ENCODE data around the gene CHEK1. TPM values are rescaled to one million over a fixed set of nuclear protein-coding genes. Genes with fewer than 3 reads are reported as not detected.

CHEK1 gene
- total and polyA plus RNA-seq, 8 donors, result 14.4 to 31.4 (median 20.2) TPM

DNA sequence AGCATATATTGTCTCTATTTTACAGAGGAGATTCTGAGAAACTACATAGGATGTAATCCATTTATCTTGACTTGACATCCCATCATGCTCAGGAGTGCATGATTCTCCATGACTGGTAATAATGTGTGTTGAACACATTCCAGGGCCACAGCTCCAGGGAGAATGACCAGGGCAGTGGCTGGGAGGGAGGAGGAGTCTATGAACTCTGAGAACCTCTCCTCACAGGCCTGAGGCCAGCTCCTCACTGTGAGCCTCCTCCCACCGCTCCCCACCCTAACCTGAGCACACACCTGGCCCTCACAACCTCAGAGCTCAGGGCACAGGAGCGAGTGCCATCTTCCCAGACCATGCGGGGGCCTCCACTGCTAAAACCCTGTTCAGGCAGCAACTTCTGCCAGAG lies 63.7 kb downstream of the CHEK1 start:
- Histone ChIP-seq H3K9me3 (no peaks in the 10 kb centered on the region), H3K4me3 (no peak overlapping the region), H3K36me3 (no peaks in the 10 kb centered on the region), H3K27ac (no peak overlapping the region), H3K27me3 (no peaks in the 10 kb centered on the region), H3K4me1 (no peaks in the 10 kb centered on the region)
- TF ChIP-seq, protein P1, sequence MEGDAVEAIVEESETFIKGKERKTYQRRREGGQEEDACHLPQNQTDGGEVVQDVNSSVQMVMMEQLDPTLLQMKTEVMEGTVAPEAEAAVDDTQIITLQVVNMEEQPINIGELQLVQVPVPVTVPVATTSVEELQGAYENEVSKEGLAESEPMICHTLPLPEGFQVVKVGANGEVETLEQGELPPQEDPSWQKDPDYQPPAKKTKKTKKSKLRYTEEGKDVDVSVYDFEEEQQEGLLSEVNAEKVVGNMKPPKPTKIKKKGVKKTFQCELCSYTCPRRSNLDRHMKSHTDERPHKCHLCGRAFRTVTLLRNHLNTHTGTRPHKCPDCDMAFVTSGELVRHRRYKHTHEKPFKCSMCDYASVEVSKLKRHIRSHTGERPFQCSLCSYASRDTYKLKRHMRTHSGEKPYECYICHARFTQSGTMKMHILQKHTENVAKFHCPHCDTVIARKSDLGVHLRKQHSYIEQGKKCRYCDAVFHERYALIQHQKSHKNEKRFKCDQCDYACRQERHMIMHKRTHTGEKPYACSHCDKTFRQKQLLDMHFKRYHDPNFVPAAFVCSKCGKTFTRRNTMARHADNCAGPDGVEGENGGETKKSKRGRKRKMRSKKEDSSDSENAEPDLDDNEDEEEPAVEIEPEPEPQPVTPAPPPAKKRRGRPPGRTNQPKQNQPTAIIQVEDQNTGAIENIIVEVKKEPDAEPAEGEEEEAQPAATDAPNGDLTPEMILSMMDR (IDR thresholded peaks at IDR 0.05), result no peak
- DNase-seq (no peak), ATAC-seq (no peak)
- intact Hi-C loops (cut with DNase I), result no loop called here

DNA sequence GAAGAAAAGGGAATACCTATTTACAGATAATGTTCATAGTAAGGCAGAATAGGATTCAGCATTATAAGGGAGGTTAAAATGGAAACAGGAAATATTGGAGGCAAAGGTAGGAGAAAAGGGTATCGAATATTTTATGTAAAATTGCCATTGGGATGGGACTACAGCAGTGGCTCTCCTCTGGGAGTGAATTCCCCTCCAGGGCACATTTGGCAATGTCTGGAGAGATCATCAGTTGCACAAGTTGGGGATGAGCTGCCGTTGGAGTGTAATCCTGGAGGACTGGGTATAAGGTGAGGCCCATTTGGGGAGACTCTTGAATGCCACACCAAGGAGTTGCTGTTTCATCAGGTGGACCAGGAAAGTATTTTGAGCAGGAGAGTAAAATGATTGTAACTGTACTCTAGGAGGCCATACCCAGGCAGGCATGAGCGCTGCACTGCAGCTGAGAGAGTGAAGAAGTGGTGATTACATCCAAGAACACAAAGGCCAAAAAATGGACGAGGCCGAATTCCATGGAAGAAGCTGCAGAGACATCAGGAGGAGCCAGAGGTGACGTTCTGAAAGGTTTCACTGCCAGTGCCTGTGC lies 64.4 kb downstream of the CHEK1 start:
- TF ChIP-seq, protein P1 (IDR thresholded peaks at IDR 0.05), result no peak
- no peaks in the 10 kb centered on the region for H3K4me1 ChIP-seq
- H3K27me3 ChIP-seq, result no peaks in the 10 kb centered on the region
- no peak overlapping the region for H3K4me3 ChIP-seq
- ATAC-seq (no peak), DNase-seq (no peak)
- H3K9me3 ChIP-seq, result no peaks in the 10 kb centered on the region
- intact Hi-C loops (cut with DNase I), result no loop called here
- no peaks in the 10 kb centered on the region for H3K36me3 ChIP-seq
- no peak overlapping the region for H3K27ac ChIP-seq

DNA sequence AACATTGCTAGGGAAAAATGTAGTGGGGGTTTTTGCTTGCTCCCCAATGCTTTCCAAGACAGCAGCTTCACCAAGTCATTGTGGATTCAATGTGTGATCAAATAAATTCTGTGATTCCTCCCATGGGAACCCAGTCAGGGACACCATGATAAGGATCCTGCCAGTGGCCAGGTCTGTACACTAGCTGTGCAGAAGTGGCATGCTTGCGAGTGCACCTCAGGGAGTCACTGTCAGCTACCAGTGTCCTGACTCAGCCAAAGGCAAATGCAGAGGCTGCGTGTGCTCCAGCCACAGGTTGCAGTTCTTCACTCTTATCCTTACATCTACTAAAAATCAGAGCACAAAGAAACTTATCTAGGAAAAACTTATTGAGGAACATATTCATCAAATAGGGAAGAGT lies 65.0 kb downstream of the CHEK1 start:
- TF ChIP-seq, protein P1 (IDR thresholded peaks at IDR 0.05), result no peak
- Histone ChIP-seq H3K36me3 (no peaks in the 10 kb centered on the region), H3K9me3 (no peaks in the 10 kb centered on the region), H3K27ac (no peak overlapping the region), H3K27me3 (no peaks in the 10 kb centered on the region), H3K4me3 (no peak overlapping the region), H3K4me1 (no peaks in the 10 kb centered on the region)
- intact Hi-C loops (cut with DNase I), result no loop called here
- ATAC-seq (no peak), DNase-seq (no peak)

DNA sequence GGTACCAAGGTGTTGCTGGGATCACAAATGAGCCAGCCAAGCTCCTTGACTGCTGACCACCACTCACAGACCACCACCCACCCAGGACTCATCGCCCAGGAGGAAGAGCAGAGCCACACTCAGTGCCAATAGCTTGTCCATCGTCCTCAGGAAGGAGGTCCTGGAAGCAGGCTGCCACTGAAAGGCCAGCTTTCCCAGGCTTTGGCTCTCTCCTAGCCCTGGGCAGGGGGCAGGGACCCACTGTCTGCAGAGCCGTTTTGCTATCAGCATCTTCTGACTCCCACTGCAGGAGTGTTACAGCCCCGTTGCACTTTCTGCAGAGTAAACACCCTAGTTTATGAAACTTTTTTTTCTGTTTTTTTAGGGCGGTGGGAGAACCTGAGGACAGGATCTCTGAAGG lies 67.9 kb downstream of the CHEK1 start:
- Histone ChIP-seq H3K4me3 (no peak overlapping the region), H3K27me3 (no peaks in the 10 kb centered on the region), H3K4me1 (no peaks in the 10 kb centered on the region), H3K27ac (no peak overlapping the region), H3K9me3 (no peaks in the 10 kb centered on the region), H3K36me3 (no peaks in the 10 kb centered on the region)
- ATAC-seq, result no peak
- DNase-seq, result no peak
- intact Hi-C loops (cut with DNase I), result no loop called here
- TF ChIP-seq, protein P1 (IDR thresholded peaks at IDR 0.05), result no peak

DNA sequence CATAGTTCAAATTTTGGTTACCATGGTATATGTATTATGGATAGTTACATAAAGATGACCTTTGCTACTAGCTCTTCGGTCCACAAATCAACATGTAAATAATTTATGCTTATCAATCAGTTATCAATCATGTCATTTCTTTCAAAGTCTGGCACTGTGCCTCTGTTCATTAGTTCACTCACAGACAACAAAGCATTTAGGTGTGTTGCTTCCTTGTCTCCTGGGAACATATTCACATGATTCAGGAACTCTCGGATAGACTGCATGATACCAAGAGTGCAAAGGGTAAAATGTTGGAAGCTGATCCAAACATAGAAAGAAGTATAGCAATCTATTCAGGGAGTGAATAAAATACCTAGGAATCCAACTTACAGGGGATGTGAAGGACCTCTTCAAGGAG lies 70.0 kb downstream of the CHEK1 start:
- TF ChIP-seq, protein P1 (IDR thresholded peaks at IDR 0.05), result no peak
- H3K36me3 ChIP-seq, result no peaks in the 10 kb centered on the region
- H3K9me3 ChIP-seq, result no peaks in the 10 kb centered on the region
- H3K4me3 ChIP-seq, result no peak overlapping the region
- H3K27ac ChIP-seq, result no peak overlapping the region
- no peak for DNase-seq
- intact Hi-C loops (cut with DNase I), result no loop called here
- H3K27me3 ChIP-seq, result peaks cover 0 to under 1% of the 10 kb centered on the region in 2 donors
- ATAC-seq, result no peak
- no peaks in the 10 kb centered on the region for H3K4me1 ChIP-seq
